Measurements from ENCODE around the gene KRTAP2-1. TPM values are rescaled to one million over a fixed set of nuclear protein-coding genes. Genes with fewer than 3 reads are reported as not detected.

Gene KRTAP2-1, protein sequence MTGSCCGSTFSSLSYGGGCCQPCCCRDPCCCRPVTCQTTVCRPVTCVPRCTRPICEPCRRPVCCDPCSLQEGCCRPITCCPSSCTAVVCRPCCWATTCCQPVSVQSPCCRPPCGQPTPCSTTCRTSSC
- total RNA-seq = not detected in 2 replicates

DNA sequence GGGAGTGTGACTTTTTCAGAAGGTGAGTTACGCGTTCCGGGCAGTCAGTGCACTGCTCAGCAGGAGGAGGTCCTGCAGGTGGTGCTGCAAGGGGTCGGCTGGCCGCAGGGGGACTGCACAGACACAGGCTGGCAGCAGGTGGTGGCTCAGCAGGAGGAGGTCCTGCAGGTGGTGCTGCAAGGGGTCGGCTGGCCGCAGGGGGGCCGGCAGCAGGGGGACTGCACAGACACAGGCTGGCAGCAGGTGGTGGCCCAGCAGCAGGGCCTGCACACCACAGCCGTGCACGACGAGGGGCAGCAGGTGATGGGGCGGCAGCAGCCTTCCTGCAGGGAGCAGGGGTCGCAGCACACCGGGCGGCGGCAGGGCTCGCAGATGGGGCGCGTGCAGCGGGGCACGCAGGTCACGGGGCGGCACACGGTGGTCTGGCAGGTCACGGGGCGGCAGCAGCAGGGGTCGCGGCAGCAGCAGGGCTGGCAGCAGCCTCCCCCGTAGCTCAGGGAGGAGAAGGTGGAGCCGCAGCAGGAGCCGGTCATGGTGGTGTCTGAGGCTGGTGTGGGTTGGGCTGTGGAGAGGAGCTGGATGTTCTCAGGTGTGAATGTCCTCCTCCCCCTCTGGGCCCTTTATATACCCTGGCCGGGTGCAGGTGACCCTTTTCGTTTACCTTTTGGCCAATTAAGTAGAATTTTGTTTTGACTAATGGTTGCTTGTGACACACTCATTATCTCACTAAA is at the start of gene KRTAP2-1:
Gene KRTAP2-1 (minus strand): TSS at position 582 of the 731 bp plus-strand sequence. CDS start 49 bp downstream, at position 533.

DNA sequence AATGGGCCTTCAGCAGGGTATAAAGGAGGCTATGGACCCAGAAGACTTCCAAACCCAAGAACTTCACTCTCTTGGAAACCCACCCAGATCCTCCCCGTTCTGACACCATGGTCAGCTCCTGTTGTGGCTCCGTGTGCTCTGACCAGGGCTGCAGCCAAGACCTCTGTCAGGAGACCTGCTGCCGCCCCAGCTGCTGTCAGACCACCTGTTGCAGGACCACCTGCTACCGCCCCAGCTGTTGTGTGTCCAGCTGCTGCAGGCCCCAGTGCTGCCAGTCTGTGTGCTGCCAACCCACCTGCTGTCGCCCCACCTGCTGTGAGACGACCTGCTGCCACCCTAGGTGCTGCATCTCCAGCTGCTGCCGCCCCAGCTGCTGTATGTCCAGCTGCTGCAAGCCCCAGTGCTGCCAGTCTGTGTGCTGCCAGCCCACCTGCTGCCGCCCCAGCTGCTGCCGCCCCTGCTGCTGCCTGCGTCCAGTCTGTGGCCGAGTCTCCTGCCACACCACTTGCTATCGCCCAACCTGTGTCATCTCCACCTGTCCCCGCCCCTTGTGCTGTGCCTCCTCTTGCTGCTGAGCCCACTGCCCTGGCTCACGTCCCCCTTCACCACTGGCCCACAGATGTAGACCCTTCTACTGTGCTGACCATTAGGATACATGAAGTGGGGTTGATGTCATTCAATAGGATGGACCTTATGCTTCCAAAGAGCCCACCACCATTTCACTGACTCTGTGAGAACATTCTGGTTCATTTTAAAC is 37.2 kb upstream of the KRTAP2-1 start, which contains the start of gene KRTAP4-7:
Gene KRTAP4-7 (plus strand): TSS at position 51 of the 757 bp plus-strand sequence. CDS start 57 bp downstream, at position 108.

DNA sequence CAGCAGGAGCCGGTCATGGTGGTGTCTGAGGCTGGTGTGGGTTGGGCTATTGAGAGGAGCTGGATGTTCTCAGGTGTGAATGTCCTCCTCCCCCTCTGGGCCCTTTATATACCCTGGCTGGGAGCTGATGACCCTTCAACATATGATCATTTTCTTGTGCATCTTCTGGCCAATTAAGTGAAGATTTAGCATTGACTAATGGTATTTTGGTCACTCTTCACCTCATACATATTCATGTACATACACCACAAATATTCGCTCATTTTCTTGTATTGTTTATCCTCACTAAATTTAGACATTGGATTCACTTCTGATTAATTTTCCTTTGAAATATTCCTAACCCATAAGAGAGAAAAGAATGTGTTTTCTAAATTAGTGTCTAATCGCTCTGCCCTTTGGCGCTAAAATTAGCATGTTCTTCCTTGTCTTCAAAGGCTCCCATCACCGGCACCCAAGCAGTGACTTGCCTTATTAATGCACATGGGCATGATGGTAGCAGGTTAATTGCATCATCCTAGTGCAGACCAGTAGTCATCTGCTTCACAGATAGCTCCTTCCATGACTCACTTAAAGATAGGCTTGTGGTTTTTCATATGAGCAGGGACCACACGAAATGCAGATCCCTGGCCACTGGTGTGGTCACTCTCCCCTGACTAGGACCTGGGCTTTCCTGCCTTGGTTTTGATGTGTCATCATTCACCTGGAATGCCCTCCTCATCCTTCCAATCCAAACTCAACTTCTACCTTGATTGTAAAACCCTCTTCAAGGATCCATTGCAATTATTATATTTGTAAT is 18.9 kb upstream of the KRTAP2-1 start, which contains the start of gene KRTAP2-4:
Gene KRTAP2-4 (minus strand): TSS at position 51 of the 796 bp plus-strand sequence. CDS start 34 bp downstream, at position 17.

DNA sequence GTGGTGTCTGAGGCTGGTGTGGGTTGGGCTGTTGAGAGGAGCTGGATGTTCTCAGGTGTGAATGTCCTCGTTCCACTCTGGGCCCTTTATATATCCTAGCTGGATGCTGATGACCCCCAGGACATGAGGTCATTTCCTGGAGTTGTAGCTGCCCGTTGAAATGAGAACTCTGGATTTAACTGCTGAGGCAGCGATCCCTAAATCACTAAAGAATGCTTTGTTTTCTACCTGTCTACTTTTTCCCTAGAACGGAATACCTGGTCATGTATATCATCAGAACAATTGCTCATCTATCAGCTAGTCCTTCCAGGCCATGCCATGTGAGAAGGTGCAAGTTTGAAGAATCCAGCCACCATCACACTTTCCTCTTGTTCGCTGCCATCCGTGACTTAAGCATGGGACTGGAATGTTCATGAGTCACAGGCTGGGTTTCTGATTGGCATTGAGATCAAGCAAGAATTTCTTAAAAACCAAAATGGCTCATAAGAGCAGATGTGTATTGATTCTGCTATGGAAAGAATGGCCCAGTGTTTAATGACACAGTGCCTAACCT is 13.0 kb upstream of the KRTAP2-1 start, which contains the start of gene KRTAP2-3:
Gene KRTAP2-3 (minus strand): TSS at position 63 of the 553 bp plus-strand sequence. CDS start 64 bp downstream, outside the sequence.

DNA sequence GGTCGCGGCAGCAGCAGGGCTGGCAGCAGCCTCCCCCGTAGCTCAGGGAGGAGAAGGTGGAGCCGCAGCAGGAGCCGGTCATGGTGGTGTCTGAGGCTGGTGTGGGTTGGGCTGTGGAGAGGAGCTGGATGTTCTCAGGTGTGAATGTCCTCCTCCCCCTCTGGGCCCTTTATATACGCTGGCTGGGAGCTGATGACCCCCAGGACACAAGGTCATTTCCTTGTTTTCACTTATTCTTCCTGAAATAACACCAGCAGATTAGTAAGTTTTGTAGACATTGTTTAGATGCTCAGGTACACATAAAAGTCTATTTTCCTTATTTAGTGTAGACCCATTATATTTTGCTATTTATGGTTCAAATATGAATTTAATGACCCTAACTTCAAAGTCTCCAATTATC is 8.0 kb upstream of the KRTAP2-1 start, which contains the start of gene KRTAP2-2:
Gene KRTAP2-2 (minus strand): TSS at position 101 of the 400 bp plus-strand sequence. CDS start 19 bp downstream, at position 82.

DNA sequence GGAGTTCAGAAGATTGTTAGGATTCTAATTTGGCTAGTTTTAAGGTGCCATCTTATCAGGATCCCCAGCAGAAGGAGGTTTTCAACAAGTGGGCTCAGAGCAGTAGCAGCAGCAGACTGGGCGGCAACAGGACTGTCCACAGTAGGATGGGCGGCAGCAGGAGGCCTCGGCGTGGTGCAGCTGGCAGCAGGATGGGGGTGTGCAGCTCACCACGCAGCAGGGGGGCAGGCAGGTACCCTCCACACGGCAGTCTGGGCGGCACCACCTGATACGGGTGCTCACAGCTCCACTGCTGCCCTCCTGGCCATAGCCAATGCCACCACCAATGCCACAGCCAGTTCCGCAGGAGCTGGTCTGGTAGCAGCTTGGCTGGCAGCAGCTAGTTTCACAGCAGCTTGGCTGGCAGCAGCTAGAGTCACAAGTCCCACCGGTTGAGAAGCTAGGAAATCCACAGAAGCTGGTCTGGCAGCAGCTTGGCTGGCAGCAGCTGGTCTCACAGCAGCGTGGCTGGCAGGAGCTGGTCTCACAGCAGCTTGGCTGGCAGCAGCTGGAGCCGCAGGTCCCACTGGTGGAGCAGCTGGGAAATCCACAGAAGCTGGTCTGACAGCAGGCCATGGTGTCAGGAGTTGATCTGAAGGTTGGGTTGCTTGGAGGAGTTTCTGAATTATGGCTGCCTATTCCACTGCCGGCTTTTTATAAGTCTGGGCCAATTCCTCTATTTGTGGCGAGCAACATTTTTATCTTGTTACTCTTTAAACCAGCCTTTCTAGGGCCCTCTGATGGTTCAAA is 6.1 kb downstream of the KRTAP2-1 start, which contains the start of gene KRTAP1-1:
Gene KRTAP1-1 (minus strand): TSS at position 668 of the 789 bp plus-strand sequence. CDS start 53 bp downstream, at position 615.

DNA sequence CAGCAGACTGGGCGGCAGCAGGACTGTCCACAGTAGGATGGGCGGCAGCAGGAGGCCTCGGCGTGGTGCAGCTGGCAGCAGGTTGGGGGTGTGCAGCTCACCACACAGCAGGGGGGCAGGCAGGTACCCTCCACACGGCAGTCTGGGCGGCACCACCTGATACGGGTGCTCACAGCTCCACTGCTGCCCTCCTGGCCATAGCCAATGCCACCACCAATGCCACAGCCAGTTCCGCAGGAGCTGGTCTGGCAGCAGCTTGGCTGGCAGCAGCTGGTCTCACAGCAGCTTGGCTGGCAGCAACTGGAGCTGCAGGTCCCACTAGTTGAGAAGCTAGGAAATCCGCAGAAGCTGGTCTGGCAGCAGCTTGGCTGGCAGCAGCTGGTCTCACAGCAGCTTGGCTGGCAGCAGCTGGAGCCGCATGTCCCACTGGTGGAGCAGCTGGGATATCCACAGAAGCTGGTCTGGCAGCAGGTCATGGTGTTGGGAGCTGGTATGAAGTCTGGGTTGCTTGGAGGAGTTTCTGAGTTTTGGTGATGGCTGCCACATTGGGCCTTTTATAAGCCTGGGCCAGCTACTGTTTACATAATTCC is 12.7 kb downstream of the KRTAP2-1 start, which contains the start of gene KRTAP1-3:
Gene KRTAP1-3 (minus strand): TSS at position 529 of the 590 bp plus-strand sequence. CDS start 53 bp downstream, at position 476.

DNA sequence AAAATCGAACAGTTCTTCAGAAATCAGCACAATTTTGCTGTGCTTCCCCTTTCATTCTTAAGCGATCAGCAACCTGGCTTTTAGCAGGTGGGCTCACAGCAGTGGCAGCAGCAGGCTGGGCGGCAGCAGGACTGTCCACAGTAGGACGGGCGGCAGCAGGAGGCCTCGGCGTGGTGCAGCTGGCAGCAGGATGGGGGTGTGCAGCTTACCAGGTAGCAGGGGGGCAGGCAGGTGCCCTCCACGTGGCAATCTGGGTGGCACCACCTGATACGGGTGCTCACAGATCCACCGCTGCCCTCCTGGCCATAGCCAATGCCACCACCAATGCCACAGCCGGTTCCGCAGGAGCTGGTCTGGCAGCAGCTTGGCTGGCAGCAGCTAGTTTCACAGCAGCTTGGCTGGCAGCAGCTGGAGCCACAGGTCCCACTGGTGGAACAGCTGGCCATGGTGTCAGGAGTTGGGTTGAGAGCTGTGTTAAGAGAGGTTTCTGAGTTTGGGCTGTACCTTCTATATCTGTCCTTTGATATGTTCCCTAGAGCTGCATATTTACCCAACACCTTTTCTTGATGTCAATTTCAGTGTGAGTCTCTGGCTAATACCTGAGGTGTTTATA is 17.4 kb downstream of the KRTAP2-1 start, which contains the start of gene KRTAP1-4:
Gene KRTAP1-4 (minus strand): TSS at position 563 of the 613 bp plus-strand sequence. CDS start 117 bp downstream, at position 446.

DNA sequence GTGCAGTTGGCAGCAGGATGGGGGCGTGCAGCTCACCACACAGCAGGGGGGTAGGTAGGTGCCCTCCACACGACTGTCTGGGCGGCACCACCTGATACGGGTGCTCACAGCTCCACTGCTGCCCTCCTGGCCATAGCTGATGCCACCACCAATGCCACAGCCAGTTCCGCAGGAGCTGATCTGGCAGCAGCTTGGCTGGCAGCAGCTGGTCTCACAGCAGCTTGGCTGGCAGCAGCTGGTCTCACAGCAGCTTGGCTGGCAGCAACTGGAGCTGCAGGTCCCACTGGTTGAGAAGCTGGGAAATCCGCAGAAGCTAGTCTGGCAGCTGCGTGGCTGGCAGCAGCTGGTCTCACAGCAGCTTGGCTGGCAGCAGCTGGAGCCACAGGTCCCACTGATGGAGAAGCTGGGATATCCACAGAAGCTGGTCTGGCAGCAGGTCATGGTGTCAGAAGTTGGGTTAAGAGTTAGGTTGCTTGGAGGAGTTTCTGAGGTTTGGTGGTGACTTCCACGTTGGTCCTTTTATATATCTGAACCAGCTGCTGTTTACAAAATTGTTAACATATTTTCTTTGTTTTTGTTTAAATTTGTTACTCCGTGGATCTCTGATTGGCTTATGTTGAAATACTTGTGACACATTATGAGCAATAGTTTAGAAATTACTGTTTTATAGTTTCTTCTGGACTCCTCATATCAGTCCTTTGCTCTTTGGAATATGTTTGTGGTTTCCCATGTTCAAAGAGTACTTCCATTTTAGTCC is 20.2 kb downstream of the KRTAP2-1 start, which contains the start of gene KRTAP1-5:
Gene KRTAP1-5 (minus strand): TSS at position 494 of the 757 bp plus-strand sequence. CDS start 53 bp downstream, at position 441.

DNA sequence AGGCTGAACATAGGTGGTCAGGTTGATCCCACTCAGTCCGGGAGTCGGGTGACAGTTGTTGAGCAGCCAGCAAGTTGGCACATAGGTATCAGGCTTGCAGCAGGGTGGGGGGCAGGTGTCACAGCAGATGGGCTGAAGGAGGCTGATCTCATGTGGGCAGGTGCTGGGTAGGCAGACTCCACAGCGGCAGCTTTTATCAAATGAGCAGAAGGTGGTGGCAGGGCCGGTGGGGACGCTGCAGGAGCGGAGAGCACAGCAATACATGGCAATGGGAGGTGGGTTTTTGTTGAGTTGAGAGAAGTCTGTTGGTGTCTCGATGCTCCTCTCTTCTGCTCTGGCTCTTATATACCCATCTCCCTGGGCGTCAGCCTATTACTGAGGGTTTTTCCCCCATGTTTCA is 38.3 kb downstream of the KRTAP2-1 start, which contains the start of gene KRTAP3-1:
Gene KRTAP3-1 (minus strand): TSS at position 318 of the 400 bp plus-strand sequence. CDS start 54 bp downstream, at position 264.

DNA sequence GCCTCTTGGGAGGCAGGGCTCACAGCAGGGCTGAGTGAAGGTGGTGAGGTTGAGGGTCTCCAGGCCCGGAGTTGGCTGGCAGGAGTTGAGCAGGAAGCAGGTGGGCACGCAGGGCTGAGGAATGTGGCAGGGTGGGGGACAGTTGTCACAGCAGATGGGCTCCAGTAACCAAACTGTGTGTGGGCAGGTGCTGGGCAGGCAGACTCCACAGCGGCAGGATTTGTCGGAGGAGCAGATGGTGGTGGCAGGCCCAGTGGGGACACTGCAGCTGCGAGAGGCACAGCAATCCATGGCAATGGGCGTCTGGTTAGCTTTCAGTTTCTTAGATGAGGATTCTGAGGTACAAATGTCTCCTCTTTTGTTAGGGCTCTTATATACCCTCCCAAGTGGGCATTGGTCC is 47.6 kb downstream of the KRTAP2-1 start, which contains the start of gene KRTAP3-2:
Gene KRTAP3-2 (minus strand): TSS at position 344 of the 400 bp plus-strand sequence. CDS start 53 bp downstream, at position 291.

Other genes with a start within 250 kb of the KRTAP2-1 start
- gene KRT28, start 247.4 kb downstream of the KRTAP2-1 start, total RNA-seq = not detected in 2 replicates
- 3.9 and 8.8 TPM in 2 replicates for gene KRT10, start 224.7 kb downstream of the KRTAP2-1 start, total RNA-seq
- gene KRT12, start 180.1 kb downstream of the KRTAP2-1 start, total RNA-seq = not detected in 2 replicates
- not detected in 2 replicates for gene KRT20, start 162.1 kb downstream of the KRTAP2-1 start, total RNA-seq
- gene KRT23, start 109.7 kb downstream of the KRTAP2-1 start, total RNA-seq = under 0.01 TPM in 1 of 2 replicates, not detected in the other
- 0.28 TPM in 1 of 2 replicates, not detected in the other for gene KRT39, start 80.4 kb downstream of the KRTAP2-1 start, total RNA-seq
- not detected in 2 replicates for gene KRT40, start 63.0 kb downstream of the KRTAP2-1 start, total RNA-seq
- not detected in 2 replicates for gene KRTAP3-3, start 53.2 kb downstream of the KRTAP2-1 start, total RNA-seq
- gene KRTAP3-2, start 47.4 kb downstream of the KRTAP2-1 start, total RNA-seq = not detected in 2 replicates
- not detected in 2 replicates for gene KRTAP3-1, start 38.2 kb downstream of the KRTAP2-1 start, total RNA-seq
- 1.9 and 5.1 TPM in 2 replicates for gene KRTAP1-5, start 20.1 kb downstream of the KRTAP2-1 start, total RNA-seq
- gene KRTAP1-4, start 17.1 kb downstream of the KRTAP2-1 start, total RNA-seq = not detected in 2 replicates
- gene KRTAP1-3, start 12.4 kb downstream of the KRTAP2-1 start, total RNA-seq = not detected in 2 replicates
- under 0.01 TPM in 1 of 2 replicates, not detected in the other for gene KRTAP1-1, start 5.9 kb downstream of the KRTAP2-1 start, total RNA-seq
- gene KRTAP2-2, start 7.9 kb upstream of the KRTAP2-1 start, total RNA-seq = not detected in 2 replicates
- under 0.01 and 0.77 TPM in 2 replicates for gene KRTAP2-3, start 12.8 kb upstream of the KRTAP2-1 start, total RNA-seq
- gene KRTAP2-4, start 18.6 kb upstream of the KRTAP2-1 start, total RNA-seq = 0.28 TPM in 1 of 2 replicates, not detected in the other
- not detected in 2 replicates for gene KRTAP4-7, start 36.8 kb upstream of the KRTAP2-1 start, total RNA-seq
- not detected in 2 replicates for gene KRTAP4-8, start 50.8 kb upstream of the KRTAP2-1 start, total RNA-seq
- gene KRTAP4-16, start 54.9 kb upstream of the KRTAP2-1 start, total RNA-seq = not detected in 2 replicates
- not detected in 2 replicates for gene KRTAP4-9, start 58.1 kb upstream of the KRTAP2-1 start, total RNA-seq
- gene KRTAP4-11, start 71.1 kb upstream of the KRTAP2-1 start, total RNA-seq = not detected in 2 replicates
- gene KRTAP4-12, start 76.9 kb upstream of the KRTAP2-1 start, total RNA-seq = not detected in 2 replicates
- not detected in 2 replicates for gene KRTAP4-6, start 93.2 kb upstream of the KRTAP2-1 start, total RNA-seq
- gene KRTAP4-5, start 102.5 kb upstream of the KRTAP2-1 start, total RNA-seq = not detected in 2 replicates
- not detected in 2 replicates for gene KRTAP4-4, start 113.4 kb upstream of the KRTAP2-1 start, total RNA-seq
- not detected in 2 replicates for gene KRTAP4-3, start 120.9 kb upstream of the KRTAP2-1 start, total RNA-seq
- not detected in 2 replicates for gene KRTAP4-2, start 130.9 kb upstream of the KRTAP2-1 start, total RNA-seq
- gene KRTAP4-1, start 137.6 kb upstream of the KRTAP2-1 start, total RNA-seq = not detected in 2 replicates
- gene KRTAP9-1, start 142.6 kb upstream of the KRTAP2-1 start, total RNA-seq = not detected in 2 replicates
- gene KRTAP9-2, start 179.3 kb upstream of the KRTAP2-1 start, total RNA-seq = not detected in 2 replicates
- gene KRTAP9-3, start 185.1 kb upstream of the KRTAP2-1 start, total RNA-seq = not detected in 2 replicates
- not detected in 2 replicates for gene KRTAP9-8, start 190.7 kb upstream of the KRTAP2-1 start, total RNA-seq
- not detected in 2 replicates for gene KRTAP9-4, start 202.4 kb upstream of the KRTAP2-1 start, total RNA-seq
- not detected in 2 replicates for gene KRTAP9-9, start 208.1 kb upstream of the KRTAP2-1 start, total RNA-seq
- gene KRTAP9-6, start 218.1 kb upstream of the KRTAP2-1 start, total RNA-seq = not detected in 2 replicates
- gene KRTAP9-7, start 228.4 kb upstream of the KRTAP2-1 start, total RNA-seq = not detected in 2 replicates